HEK293T (cell line): Measurements from ENCODE around the gene DYNLRB1.

ENCODE experiments used
- CTCF ChIA-PET: fragments of 350-600 bp; formaldehyde crosslinking; extraction: SDS; loops from one replicate; lab custom pipeline; 2021; ENCODE audit warnings: antibody characterized with exemption, inconsistent platforms; lab: Yijun Ruan, JAX
- POLR2A ChIA-PET: fragments of 350-600 bp; formaldehyde crosslinking; extraction: SDS; loops from one replicate; lab custom pipeline; 2020; ENCODE audit warnings: antibody characterized with exemption, inconsistent platforms; lab: Yijun Ruan, JAX
- DNase-seq: peaks from one replicate; pipeline ENCODE4 v3.0.0; 2012; ENCODE audit warnings: mixed read lengths; ENCODE audit errors: extremely low spot score
- ARNT ChIP-seq: fragments of 450-650 bp; IDR thresholded peaks from 2 replicates; pipeline ENCODE4 v1.6.1; 2017; ENCODE audit warnings: mild to moderate bottlenecking
- BHLHE40 ChIP-seq: fragments of 450-650 bp; IDR thresholded peaks from 2 replicates; pipeline ENCODE4 v1.6.1; 2016; ENCODE audit warnings: mild to moderate bottlenecking, moderate library complexity, borderline replicate concordance
- CTBP1 ChIP-seq: fragments of 450-650 bp; IDR thresholded peaks from 2 replicates; pipeline ENCODE4 v1.6.1; 2016; ENCODE audit warnings: borderline replicate concordance
- ELF4 ChIP-seq: fragments of 450-650 bp; IDR thresholded peaks from 2 replicates; pipeline ENCODE4 v1.6.1; 2017; ENCODE audit warnings: antibody characterized with exemption
- FOXA1 ChIP-seq: fragments of 450-650 bp; IDR thresholded peaks from 2 replicates; pipeline ENCODE4 v1.6.1; 2016; ENCODE audit warnings: mild to moderate bottlenecking
- FOXK2 ChIP-seq: fragments of 450-650 bp; IDR thresholded peaks from 2 replicates; pipeline ENCODE4 v1.6.1; 2016; ENCODE audit warnings: mild to moderate bottlenecking
- FOXM1 ChIP-seq: fragments of 450-650 bp; IDR thresholded peaks from 2 replicates; pipeline ENCODE4 v1.6.1; 2017; ENCODE audit warnings: mild to moderate bottlenecking, borderline replicate concordance
- HDGF ChIP-seq: fragments of 450-650 bp; IDR thresholded peaks from 2 replicates; pipeline ENCODE4 v1.6.1; 2017; ENCODE audit warnings: antibody characterized with exemption, borderline replicate concordance
- L3MBTL2 ChIP-seq: fragments of 450-650 bp; conservative IDR thresholded peaks from 2 replicates; pipeline ENCODE4 v1.6.1; 2016; ENCODE audit warnings: mild to moderate bottlenecking
- LEF1 ChIP-seq: fragments of 450-650 bp; IDR thresholded peaks from 2 replicates; pipeline ENCODE4 v1.6.1; 2017; ENCODE audit warnings: mild to moderate bottlenecking, borderline replicate concordance
- NFRKB ChIP-seq: fragments of 450-650 bp; IDR thresholded peaks from 2 replicates; pipeline ENCODE4 v1.6.1; 2016; ENCODE audit warnings: mild to moderate bottlenecking, moderate library complexity
- SP1 ChIP-seq: fragments of 450-650 bp; IDR thresholded peaks from 2 replicates; pipeline ENCODE4 v1.6.1; 2017
- SUZ12 ChIP-seq: fragments of 450-650 bp; IDR thresholded peaks from 2 replicates; pipeline ENCODE4 v1.6.1; 2016; ENCODE audit warnings: mild to moderate bottlenecking
- TARDBP ChIP-seq: fragments of 450-650 bp; IDR thresholded peaks from 2 replicates; pipeline ENCODE4 v1.6.1; 2016
- ZNF384 ChIP-seq: fragments of 450-650 bp; IDR thresholded peaks from 2 replicates; pipeline ENCODE4 v1.6.1; 2016
- TF ChIP-seq, protein P1 (sequence below): fragments of 450-650 bp; IDR thresholded peaks from 2 replicates; pipeline ENCODE4 v1.6.1; 2016

DYNLRB1 gene

DNA sequence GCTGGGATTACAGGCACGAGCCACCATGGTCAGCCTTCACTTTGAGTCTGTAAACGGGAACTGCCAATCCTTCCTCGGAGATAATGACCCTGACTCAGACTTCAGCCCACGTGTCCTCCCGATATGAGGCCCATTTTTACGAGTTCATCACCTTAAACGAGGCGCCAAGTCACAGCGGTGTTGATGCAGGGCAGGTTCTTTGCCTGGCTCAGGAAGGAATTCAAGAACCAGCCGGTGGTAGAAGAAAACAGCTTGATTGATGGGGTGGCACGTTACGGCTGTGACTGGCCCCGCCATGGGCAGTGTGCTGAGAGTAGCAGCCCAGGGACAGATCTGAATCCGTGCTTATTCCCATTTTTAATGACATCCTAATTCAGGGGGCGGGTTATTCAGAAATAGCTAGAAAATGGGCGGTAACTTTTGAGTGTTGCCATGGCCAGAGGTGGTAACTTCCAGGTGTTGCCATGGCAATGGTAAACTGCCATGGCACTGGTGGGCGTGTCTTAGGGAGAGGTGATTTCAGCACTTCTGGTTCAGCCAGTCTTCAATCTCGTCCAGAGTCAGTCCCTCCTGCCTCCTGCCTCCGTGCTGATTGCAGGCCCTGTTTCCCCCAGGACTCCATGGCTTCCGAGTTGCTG lies 33.2 kb downstream of the DYNLRB1 start:
- TF ChIP-seq FOXM1 = no peak
- TF ChIP-seq FOXA1 = no peak
- TF ChIP-seq LEF1 = no peak
- TF ChIP-seq L3MBTL2 = peak; percentile 45; the same call in 1 of the 2 replicates
- ChIA-PET POLR2A (no interaction called here), CTCF (no interaction called here)
- DNase-seq = no peak

DNA sequence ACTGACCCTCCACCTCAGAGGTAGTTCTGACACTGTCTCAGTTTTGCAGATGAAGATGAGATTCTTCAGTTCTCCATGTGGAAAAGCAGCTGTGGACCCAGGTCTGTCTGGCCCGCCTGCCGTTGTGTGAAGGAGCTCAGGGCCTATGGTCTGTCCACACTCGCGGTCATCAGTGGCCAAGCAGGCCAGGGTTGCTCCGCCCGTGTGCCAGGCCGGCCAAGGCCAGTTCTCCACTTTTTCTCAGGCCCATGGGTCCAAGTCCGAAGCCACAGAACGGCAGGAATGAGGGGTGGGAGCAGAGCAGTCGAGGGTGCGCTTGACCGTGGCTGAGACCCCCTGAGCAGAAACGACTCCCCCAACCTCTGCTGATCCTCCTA lies 33.7 kb downstream of the DYNLRB1 start:
- ChIA-PET CTCF (no interaction called here), POLR2A (no interaction called here)
- no peak for DNase-seq
- TF ChIP-seq, protein P1, sequence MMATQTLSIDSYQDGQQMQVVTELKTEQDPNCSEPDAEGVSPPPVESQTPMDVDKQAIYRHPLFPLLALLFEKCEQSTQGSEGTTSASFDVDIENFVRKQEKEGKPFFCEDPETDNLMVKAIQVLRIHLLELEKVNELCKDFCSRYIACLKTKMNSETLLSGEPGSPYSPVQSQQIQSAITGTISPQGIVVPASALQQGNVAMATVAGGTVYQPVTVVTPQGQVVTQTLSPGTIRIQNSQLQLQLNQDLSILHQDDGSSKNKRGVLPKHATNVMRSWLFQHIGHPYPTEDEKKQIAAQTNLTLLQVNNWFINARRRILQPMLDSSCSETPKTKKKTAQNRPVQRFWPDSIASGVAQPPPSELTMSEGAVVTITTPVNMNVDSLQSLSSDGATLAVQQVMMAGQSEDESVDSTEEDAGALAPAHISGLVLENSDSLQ = no peak
- no peak for TF ChIP-seq FOXM1
- TF ChIP-seq CTBP1 = no peak
- TF ChIP-seq ZNF384 = no peak
- no peak for TF ChIP-seq SUZ12
- no peak for TF ChIP-seq FOXK2
- no peak for TF ChIP-seq LEF1
- TF ChIP-seq SP1 = no peak
- no peak for TF ChIP-seq ARNT
- TF ChIP-seq BHLHE40 = no peak
- no peak for TF ChIP-seq HDGF
- TF ChIP-seq L3MBTL2 = no peak
- no peak for TF ChIP-seq ELF4
- no peak for TF ChIP-seq NFRKB
- TF ChIP-seq TARDBP = no peak
- no peak for TF ChIP-seq FOXA1

DNA sequence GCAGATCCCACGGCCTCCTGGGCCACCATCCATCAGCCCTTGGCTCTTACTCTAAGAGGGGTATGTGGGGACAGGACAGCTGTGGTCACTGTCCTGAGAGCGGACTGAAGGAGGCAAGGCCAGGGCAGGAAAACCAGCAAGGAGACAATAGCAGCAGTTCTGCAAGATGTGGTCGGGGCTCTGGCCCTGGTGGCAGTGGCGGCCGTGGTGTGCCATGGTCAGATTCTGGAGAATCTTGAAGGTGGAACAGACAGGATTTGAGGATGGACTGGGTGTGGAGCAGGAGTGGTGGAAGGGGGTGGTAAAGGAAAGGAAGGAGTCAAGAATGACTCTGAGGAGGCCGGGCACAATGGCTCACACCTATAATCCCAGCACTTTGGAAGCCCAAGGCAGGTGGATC lies 36.3 kb downstream of the DYNLRB1 start:
- ChIA-PET CTCF (no interaction called here), POLR2A (no interaction called here)
- no peak for DNase-seq
- TF ChIP-seq NFRKB (no peak), HDGF (no peak), LEF1 (no peak), ZNF384 (no peak), SUZ12 (no peak), FOXK2 (no peak), CTBP1 (no peak), FOXM1 (no peak), FOXA1 (no peak)
- TF ChIP-seq, protein P1 = no peak

DNA sequence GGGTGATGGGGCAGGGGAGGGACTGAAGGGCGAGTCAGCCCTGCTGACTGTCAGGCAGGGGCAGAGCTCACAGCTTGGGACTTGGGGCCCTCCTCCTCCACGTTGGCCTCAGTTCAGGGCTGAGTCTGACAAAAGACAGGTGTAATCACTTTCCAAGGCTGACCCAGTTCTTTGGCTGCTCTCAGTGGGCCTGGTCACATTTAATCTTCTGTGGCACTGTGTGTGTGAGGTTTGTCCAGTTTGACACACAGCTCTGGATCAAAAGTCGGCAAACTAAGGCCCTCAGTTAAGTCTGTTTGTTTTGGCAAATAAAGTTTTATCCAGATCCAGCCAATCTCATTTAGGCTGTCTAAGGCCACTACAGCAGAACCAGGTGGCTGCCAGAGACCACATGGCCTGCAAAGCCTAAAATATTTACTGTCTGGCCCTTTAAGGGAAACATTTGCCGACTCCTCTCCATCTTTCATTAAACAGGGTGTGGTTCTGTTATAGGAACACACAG lies 37.2 kb downstream of the DYNLRB1 start:
- ChIA-PET POLR2A (no interaction called here), CTCF (interaction anchor here (1.0 kb wide), 1 partner anchor 17 kb away, joined by 3 read pairs; no protein-coding TSS in a partner anchor)
- no peak for TF ChIP-seq BHLHE40
- TF ChIP-seq FOXA1 = no peak
- TF ChIP-seq SP1 = no peak
- TF ChIP-seq ARNT = no peak
- TF ChIP-seq CTBP1 = no peak
- TF ChIP-seq NFRKB = no peak
- TF ChIP-seq FOXK2 = no peak
- no peak for TF ChIP-seq ZNF384
- no peak for TF ChIP-seq TARDBP
- TF ChIP-seq LEF1 = no peak
- no peak for TF ChIP-seq L3MBTL2
- TF ChIP-seq, protein P1 = no peak
- TF ChIP-seq SUZ12 = no peak
- no peak for TF ChIP-seq FOXM1
- DNase-seq = no peak

DNA sequence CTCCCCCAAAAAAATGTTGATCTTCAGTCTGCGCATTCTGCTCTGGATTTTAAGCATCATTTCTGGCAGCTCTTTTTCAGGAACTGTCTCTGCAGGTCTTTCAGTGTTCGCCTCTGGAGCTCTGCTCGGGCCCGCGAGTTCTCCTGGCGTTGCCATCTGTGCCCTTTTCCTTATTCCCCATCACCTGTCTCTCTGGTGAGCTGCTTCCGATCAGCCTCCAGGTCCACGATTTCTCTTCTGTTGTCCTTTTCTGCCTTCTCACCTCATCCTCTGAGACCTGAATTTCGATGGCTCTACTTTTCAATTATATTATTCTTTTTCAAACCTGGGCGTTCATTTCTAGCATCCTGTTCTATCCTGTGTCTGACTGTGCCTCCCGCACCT lies 41.7 kb downstream of the DYNLRB1 start:
- TF ChIP-seq SUZ12 = no peak
- TF ChIP-seq HDGF = no peak
- no peak for TF ChIP-seq L3MBTL2
- TF ChIP-seq NFRKB = no peak
- TF ChIP-seq BHLHE40 = no peak
- TF ChIP-seq SP1 = no peak
- TF ChIP-seq ELF4 = no peak
- TF ChIP-seq FOXM1 = no peak
- TF ChIP-seq FOXA1 = no peak
- TF ChIP-seq, protein P1 = no peak
- TF ChIP-seq FOXK2 = no peak
- no peak for TF ChIP-seq ARNT
- CTCF ChIA-PET = no interaction called here
- DNase-seq = no peak
- POLR2A ChIA-PET = no interaction called here
